NCI-H1436 treated with DMSO at 0.1 percent for 48 hours (cell line): ENCODE measurements around the gene GRIA1.
"Not testable (repeated sequence)": the region's sequence is repeated elsewhere in the genome, so short reads cannot be mapped to it uniquely, and the experiment has no call there.

Experiments
- DNase-seq: peaks from one replicate; lab custom pipeline; 2025; lab: John Stamatoyannopoulos, UW

The GRIA1 gene

GRCh38 chr5:153719324-153719723 is 228.9 kb downstream of the GRIA1 start:
- no peak for DNase-seq

GRCh38 chr5:153723022-153723610 is 232.6 kb downstream of the GRIA1 start:
- not testable (repeated sequence) for DNase-seq

DNA sequence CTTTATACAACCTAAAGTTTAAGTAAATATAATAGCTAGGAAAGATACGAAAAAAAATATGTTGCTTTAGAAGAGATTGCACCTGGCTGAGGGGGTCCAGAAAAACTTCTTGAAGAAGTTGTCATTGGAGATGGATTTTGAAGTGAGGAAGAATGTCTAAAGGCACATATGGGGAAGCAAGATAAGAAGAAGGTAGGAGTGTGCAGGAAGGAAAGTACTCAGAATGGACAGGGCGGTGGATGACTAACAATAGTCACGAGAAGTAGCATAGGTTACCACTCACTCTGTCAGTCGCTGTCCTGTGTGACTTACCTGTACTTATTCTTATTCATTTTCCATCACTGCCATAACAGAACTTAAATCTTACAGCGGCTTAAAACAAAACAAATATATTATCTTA is 251.6 kb downstream of the GRIA1 start:
- no peak for DNase-seq

GRCh38 chr5:153744751-153745150 is 254.3 kb downstream of the GRIA1 start:
- DNase-seq: no peak

DNA sequence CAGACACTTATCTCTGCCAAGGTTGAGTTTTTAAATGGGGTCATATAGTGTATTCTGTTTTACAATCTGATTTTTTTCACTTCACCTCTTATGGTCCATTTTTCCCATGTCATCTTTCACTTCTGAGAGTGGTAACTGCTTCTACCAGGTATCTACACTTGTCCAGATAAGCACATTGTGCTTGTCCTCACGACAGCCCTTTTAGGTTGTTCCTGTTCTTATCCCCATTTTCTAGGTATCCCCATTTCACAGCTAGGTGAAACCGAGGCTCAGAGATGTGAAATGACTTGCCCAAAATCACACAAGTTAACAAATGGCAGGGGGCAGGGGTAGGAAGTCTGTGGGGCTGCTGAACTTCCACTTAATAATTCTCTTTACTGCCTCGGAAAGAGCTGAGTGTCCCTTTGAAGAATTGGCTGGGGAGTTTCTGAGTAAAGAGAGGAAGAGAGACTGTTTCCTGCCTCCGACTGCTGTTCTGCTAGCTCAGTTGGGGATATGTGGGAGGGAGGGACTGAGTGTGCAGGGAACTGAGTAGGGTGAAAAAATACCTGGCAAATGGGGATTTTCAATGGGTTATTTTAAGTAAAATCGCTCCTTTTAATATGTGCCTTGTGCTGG is 255.4 kb downstream of the GRIA1 start:
- no peak for DNase-seq

DNA sequence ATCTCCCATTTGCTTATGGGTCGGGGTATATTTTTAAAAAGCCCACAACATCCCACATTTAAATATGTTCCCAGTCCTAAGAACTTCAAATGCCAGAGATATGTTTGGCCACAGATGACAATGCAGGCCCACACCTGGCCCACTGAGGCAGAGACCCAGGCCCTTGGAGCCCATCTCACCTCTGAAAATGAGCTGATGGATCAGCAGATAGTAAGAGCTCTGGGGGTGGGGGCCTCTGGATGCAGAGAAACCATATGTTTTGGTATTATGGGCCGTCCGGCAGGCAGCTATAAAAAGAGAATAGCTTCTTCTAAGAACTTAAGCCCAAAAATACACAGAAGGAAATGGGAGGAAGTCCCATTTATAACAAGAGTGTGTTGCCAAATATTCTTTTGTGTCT is 256.0 kb downstream of the GRIA1 start:
- no peak for DNase-seq

DNA sequence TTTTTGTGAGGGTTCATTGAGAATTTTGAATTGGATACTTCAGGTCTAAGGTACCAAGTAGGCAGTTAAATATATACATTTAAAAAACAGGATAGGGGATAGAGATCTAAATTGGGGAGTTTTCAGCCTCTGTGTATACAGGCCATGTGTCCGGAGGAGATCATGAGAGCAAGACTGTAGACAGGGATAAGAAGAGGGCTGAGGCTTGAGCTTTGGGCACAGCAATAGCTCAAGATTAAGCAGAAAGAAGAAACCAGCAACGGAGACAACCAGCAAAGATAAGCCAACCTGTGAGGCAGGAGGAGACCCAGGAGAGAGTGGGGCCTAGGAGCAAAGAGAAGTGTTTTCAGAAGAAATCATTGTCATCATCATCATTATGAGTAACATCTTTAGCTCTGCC is 258.4 kb downstream of the GRIA1 start:
- no peak for DNase-seq

- DNase-seq: peak; percentile 9
Measured at GRCh38 chr5:153749960-153750359, 259.5 kb downstream of the GRIA1 start.

- DNase-seq: no peak
Measured at GRCh38 chr5:153751251-153751650, 260.8 kb downstream of the GRIA1 start.

DNA sequence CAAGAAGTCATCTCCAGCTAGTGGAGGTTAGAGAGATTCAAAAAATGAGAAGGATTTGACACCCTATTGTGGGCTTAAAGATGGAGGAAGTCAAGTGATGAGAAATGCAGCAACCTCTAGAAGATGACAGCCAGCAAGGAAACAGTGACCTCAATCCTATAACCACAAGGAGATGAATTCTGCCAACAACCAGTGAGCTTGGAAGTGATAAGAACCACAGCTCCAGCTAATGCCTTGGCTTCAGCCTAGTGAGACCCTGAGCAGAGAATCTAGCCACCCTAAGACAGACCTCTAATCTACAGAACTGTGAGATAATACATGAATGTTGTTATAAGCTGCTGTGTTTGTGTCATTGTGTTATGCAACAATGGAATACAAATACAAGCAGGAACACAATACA is 262.4 kb downstream of the GRIA1 start:
- DNase-seq: no peak

DNA sequence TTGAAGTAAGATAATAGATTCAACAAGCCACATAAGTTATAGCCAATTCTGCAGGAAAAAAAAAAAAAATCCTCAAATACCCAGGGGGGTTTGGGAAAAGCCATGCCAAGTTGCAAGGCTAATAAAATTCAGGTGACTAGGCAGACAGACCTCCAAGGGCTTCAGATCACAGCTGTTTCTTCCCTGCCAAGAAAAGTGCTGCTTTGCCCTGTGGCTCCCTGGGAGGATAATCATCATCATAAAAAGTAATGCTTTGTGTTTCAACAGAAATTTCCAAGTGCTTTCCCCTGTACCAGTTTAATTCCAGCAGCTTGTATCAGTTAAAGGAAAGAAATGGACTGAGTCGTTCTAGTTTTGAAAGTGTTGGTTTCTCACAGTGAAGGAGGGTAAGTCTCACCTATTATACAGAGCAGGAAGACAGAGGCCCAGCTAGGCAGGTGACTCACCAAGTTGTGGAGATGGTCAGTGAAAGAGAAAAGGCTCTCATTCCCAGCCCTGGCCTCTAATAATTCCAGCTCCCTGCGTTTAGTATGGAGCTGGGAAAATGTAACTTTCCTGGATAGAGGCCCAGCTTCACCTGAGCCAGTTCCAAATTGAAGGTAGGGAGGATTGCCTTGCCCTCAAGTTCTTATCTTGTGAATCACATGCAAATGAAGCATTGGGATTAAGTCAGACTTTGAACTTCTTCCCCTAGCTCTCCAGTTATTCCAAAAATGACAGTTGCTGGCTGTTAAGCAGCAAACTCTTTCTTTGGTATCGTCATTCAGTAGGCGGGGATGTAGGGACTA is 263.4 kb downstream of the GRIA1 start:
- DNase-seq: no peak

GRCh38 chr5:153755913-153756500 is 265.5 kb downstream of the GRIA1 start:
- no peak for DNase-seq

GRCh38 chr5:153756540-153756939 is 266.1 kb downstream of the GRIA1 start:
- no peak for DNase-seq

DNA sequence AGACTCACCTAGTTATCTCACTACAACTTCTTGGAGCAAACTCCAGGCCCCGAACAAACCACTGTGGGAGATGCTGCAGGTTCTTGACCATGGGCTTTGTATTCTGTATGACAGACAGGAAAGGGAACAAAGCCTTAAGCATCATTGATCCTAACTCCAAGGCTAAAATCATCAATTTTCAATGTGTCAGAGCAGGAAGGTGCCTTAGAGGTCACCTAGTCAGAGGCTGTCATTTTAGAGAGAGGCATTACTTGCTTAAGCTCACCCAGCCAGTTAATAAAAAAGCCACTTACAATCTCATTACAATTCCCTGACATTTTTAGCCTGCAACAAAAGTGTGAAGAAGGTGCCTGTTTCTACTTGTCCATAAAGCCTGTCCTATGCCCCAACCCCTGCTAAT is 275.5 kb downstream of the GRIA1 start:
- no peak for DNase-seq

GRCh38 chr5:153767221-153768188 is 277.0 kb downstream of the GRIA1 start:
- no peak for DNase-seq

DNA sequence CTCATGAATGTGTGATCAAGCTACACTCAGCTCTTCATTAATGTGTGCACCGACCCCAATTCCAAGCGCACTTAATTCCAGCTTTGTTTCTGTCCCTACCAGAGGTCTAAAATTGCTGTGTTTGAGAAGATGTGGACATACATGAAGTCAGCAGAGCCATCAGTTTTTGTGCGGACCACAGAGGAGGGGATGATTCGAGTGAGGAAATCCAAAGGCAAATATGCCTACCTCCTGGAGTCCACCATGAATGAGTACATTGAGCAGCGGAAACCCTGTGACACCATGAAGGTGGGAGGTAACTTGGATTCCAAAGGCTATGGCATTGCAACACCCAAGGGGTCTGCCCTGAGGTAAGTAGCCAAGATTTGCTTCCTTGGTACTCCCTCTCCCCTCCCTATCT is 279.6 kb downstream of the GRIA1 start:
- no peak for DNase-seq

DNA sequence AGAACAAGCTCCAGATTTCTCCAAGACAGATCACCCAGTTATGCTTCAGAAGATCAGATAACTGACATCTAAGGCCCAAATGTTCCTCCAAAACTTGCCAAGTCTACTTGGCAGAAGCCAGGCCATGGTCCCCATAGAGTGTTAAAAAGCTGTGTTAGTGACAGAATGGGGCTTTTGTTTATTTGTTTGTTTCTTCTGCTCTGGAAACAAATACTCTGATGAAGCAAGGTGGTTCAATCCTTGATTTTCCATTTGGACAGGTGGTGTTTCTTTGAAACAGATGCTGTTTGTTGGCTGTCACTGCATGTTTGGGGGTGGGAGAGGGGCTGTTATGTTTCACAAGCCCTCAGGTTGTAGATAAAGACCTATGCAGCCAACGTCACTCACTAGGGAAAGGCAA is 284.2 kb downstream of the GRIA1 start:
- DNase-seq: no peak

- DNase-seq: no peak
Measured at GRCh38 chr5:153775923-153776322, 285.5 kb downstream of the GRIA1 start.

DNA sequence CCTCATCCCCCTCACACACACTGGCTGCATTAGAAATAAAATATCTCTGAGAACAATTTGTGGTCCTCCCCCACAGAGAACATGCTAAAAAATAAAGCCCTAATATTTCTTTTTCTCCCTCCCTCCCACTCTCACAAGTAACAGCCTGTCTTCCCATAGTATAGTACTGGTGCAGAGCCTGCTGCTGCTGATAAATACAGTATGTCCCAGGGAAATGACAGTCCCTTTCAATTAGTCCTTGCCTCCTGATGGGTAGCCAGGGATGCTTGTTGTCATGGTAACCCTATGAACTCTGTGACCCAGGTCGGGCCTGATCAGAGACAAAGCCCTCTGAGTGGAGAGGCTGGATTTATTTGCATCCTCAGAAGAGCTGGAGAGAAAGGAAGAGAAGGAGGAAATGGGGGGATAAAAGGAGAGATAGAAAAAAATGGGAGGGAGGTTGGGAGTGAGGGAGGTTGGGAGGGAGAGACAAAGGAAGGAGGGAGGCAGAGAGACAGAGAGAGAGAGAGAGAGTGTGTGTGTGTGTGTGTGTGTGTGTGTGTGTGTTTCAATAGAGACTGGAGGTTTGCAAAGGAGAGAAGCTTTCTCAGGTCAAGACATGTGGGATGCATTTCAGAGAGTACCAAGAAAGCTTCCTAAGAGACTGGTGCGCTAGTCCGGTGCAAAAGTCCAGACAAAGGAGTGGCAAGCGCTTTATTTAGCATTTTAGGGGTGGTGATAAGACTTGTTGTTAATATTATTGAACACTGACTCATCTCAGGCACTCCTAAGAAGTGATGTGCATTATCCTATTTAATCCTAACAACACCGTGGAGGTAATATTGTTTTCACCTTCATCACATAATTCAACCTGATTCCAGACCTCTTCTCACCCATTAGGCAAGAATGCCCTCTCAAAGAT is 287.5 kb downstream of the GRIA1 start:
- DNase-seq: no peak

GRCh38 chr5:153779836-153780235 is 289.4 kb downstream of the GRIA1 start:
- DNase-seq: no peak
